SJSA1 (cell line): ENCODE data around the gene SERPINB7. TPM values are rescaled to one million over a fixed set of nuclear protein-coding genes. Genes with fewer than 3 reads are reported as not detected.
"Not testable (repeated sequence)": the region's sequence is repeated elsewhere in the genome, so short reads cannot be mapped to it uniquely, and the experiment has no call there.

Source experiments
- DNase-seq, 2 experiments: peaks; one replicate each; pipeline ENCODE4 v3.0.0-alpha.2; 2015 to 2020; ENCODE audit warnings: low spot score in 2 of 2, low read depth in 1 of 2
- H3K27ac ChIP-seq: fragments of 250-450 bp; sonication (Bioruptor Pico); 2 replicates; pipeline ENCODE4 v1.5.1; 2020; ENCODE audit warnings: mild to moderate bottlenecking, moderate library complexity
- H3K27me3 ChIP-seq: fragments of 250-450 bp; sonication (Bioruptor Pico); replicated peaks from 2 replicates; pipeline ENCODE4 v1.5.1; 2020; ENCODE audit warnings: mild to moderate bottlenecking, moderate library complexity
- H3K36me3 ChIP-seq: fragments of 250-450 bp; sonication (Bioruptor Pico); 2 replicates; pipeline ENCODE4 v1.5.1; 2020; ENCODE audit warnings: mild to moderate bottlenecking
- H3K4me1 ChIP-seq: fragments of 250-450 bp; sonication (Bioruptor Pico); replicated peaks from 2 replicates; pipeline ENCODE4 v1.6.1; 2021; ENCODE audit warnings: mild to moderate bottlenecking
- H3K4me3 ChIP-seq: fragments of 250-450 bp; sonication (Bioruptor Pico); 2 replicates; pipeline ENCODE4 v1.5.1; 2020; ENCODE audit warnings: mild to moderate bottlenecking
- H3K9me3 ChIP-seq: fragments of 250-450 bp; sonication (Bioruptor Pico); replicated peaks from 2 replicates; pipeline ENCODE4 v1.5.1; 2020; ENCODE audit warnings: mild to moderate bottlenecking
- total RNA-seq: library from RNA; depleted of rRNA; stranded (reverse); fragments of >200 nt; shearing (Covaris generic); gene quantifications from 2 replicates; pipeline ENCODE4 v1.2.3, GENCODE V29; 2014; rRNA removed

SERPINB7 gene
- 5.8 and 8.5 TPM in 2 replicates for total RNA-seq

DNA sequence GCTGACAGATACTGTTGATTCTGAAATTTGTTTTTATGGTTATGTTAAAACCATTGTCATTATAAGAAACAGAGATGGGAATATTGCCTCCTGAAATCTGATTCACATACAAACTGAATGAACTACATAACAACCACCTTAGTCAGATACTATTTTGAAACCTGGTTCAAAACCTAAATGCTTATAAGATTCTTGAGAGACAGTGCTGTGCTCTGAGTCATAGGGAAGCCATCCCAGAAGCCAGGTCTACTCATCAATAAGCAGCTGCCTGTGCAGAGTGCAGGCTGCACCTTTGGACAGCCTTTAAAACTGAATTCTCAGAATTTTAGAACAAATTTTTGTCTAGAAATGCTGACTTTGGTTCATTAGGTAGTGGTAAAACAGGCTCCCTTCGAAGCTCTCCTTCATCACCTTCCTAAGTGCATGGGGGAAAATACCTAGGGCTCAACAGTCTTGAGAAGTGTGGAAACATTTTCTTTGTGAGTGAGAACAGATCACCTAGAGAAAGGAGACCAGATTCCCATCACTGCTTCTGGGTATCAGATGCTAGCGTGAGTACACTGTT, at the start of gene SERPINB7:
Gene SERPINB7 (plus strand): TSS at position 253 of the 565 bp plus-strand sequence. CDS start 6,955 bp downstream, outside the sequence.
- peak; percentile 45 to 46 for DNase-seq
- Histone ChIP-seq H3K4me3 (no peak within 1 kb of the TSS), H3K27ac (peak within 1 kb of the TSS; percentile 79)

GRCh38 chr18:63725682-63726480, 49.3 kb upstream of the SERPINB7 start:
- H3K4me1 ChIP-seq: no peaks in the 10 kb centered on the region
- no peaks in the 10 kb centered on the region for H3K36me3 ChIP-seq
- no peak overlapping the region for H3K4me3 ChIP-seq
- H3K27me3 ChIP-seq: no peaks in the 10 kb centered on the region
- no peak overlapping the region for H3K27ac ChIP-seq
- no peak for DNase-seq
- H3K9me3 ChIP-seq: no peaks in the 10 kb centered on the region

More for the DNA sequence above, at the start of gene SERPINB7:
- H3K9me3 ChIP-seq: no peaks in the 10 kb centered on the region
- peaks cover 21% of the 10 kb centered on the region for H3K4me1 ChIP-seq
- no peaks in the 10 kb centered on the region for H3K36me3 ChIP-seq
- H3K27me3 ChIP-seq: no peaks in the 10 kb centered on the region

DNA sequence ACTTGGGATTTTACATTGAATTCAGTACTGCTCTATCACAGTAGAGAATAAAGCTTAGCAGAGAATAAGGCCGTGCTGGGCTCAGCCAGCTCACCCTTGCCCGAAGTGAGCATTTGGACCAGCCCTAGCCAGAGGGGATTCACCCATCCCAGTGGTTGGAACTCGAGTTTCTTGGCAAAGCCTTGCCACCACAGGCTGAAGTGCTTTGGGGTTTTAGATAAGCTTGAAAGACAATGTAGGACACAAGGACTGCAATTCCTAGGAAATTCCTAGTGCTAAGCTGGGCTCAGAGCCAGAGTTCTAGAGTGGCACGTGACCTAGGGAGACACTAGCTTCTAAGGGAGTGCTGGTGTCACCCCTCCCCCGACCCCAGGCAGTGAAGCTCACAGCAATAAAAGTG, 44.4 kb upstream of the SERPINB7 start:
- peak in 1 of 2 experiments; percentile 7 for DNase-seq
- Histone ChIP-seq H3K36me3 (no peaks in the 10 kb centered on the region), H3K27ac (no peak overlapping the region), H3K9me3 (no peaks in the 10 kb centered on the region), H3K4me3 (no peak overlapping the region), H3K4me1 (no peaks in the 10 kb centered on the region), H3K27me3 (no peaks in the 10 kb centered on the region)

GRCh38 chr18:63731215-63731614, 44.0 kb upstream of the SERPINB7 start:
- H3K9me3 ChIP-seq: no peaks in the 10 kb centered on the region
- no peaks in the 10 kb centered on the region for H3K27me3 ChIP-seq
- no peak overlapping the region for H3K4me3 ChIP-seq
- DNase-seq: no peak
- no peaks in the 10 kb centered on the region for H3K4me1 ChIP-seq
- no peak overlapping the region for H3K27ac ChIP-seq
- no peaks in the 10 kb centered on the region for H3K36me3 ChIP-seq

DNA sequence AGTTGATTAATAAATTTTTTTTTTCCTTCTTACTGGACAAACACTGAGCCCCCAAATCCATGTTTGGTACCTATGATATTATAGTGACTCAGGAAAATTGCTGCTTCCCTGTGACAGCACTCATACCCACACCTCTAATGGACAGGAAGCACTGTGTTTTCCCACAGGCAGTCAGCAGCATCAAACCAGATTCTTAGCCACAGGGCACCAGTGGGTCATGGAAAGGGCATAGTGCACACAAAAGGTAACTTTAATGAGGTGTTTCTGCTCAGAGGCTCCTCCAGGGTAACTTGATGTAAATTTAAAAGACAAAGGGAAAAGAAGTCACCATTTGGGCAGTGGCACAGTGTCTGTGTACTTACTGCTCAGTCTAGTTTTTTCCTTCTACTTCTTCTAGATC, 38.3 kb upstream of the SERPINB7 start:
- H3K4me3 ChIP-seq: no peak overlapping the region
- H3K9me3 ChIP-seq: no peaks in the 10 kb centered on the region
- no peaks in the 10 kb centered on the region for H3K36me3 ChIP-seq
- DNase-seq: no peak
- no peaks in the 10 kb centered on the region for H3K27me3 ChIP-seq
- H3K27ac ChIP-seq: no peak overlapping the region
- no peaks in the 10 kb centered on the region for H3K4me1 ChIP-seq

- H3K27ac ChIP-seq: no peak overlapping the region
- no peak overlapping the region for H3K4me3 ChIP-seq
- H3K36me3 ChIP-seq: no peaks in the 10 kb centered on the region
- no peaks in the 10 kb centered on the region for H3K4me1 ChIP-seq
- DNase-seq: no peak
- no peaks in the 10 kb centered on the region for H3K9me3 ChIP-seq
- H3K27me3 ChIP-seq: no peaks in the 10 kb centered on the region
These were observed 33.4 kb upstream of the SERPINB7 start for GRCh38 chr18:63741769-63742168.

- H3K4me1 ChIP-seq: no peaks in the 10 kb centered on the region
- H3K27ac ChIP-seq: no peak overlapping the region
- H3K9me3 ChIP-seq: no peaks in the 10 kb centered on the region
- H3K36me3 ChIP-seq: no peaks in the 10 kb centered on the region
- no peak overlapping the region for H3K4me3 ChIP-seq
- H3K27me3 ChIP-seq: no peaks in the 10 kb centered on the region
- no peak for DNase-seq
These were observed 28.2 kb upstream of the SERPINB7 start for GRCh38 chr18:63747006-63747405.

GRCh38 chr18:63749489-63749888, 25.7 kb upstream of the SERPINB7 start:
- no peaks in the 10 kb centered on the region for H3K36me3 ChIP-seq
- H3K27ac ChIP-seq: no peak overlapping the region
- H3K4me3 ChIP-seq: no peak overlapping the region
- H3K9me3 ChIP-seq: no peaks in the 10 kb centered on the region
- H3K4me1 ChIP-seq: no peaks in the 10 kb centered on the region
- no peak for DNase-seq
- H3K27me3 ChIP-seq: no peaks in the 10 kb centered on the region

DNA sequence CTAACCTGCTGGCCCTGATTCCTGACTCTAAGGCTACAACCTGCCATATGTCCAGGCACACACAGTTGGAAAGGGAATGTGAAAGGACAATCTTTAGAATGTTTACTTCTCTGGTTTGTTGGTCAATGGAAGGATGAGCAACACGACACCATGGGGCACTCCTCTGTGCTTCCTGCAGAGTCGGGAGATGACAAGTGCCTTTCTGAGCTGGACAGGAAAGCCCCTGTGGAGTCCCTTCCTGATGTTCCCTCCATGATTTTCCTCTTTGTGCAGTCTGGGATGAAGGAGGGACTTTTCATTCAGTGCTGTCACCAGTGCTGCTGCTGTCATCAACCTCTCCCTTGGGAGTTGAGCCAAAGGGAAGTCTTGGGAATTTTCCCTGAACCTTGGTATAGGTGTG, 22.6 kb upstream of the SERPINB7 start:
- no peaks in the 10 kb centered on the region for H3K36me3 ChIP-seq
- DNase-seq: no peak
- H3K4me1 ChIP-seq: no peaks in the 10 kb centered on the region
- no peaks in the 10 kb centered on the region for H3K27me3 ChIP-seq
- H3K9me3 ChIP-seq: no peaks in the 10 kb centered on the region
- H3K4me3 ChIP-seq: no peak overlapping the region
- no peak overlapping the region for H3K27ac ChIP-seq

DNA sequence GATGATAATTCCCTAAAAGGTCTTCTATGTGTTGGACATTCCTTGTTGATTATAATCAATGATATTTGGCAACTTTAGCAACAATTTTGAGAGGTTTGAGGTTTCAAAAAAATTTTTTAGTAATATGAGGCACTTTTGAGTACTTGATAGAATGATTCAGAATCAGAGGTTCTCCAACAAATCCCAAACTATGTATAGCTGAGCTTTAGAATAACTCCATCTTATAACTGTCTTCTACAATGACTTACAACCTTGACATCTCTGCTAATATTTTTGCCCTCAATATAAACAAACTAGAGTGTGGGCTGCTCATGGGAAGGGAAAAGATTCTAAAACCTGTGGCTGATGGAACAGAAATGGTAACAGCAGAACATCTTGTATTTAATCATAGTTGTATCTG, 21.5 kb upstream of the SERPINB7 start:
- no peaks in the 10 kb centered on the region for H3K4me1 ChIP-seq
- H3K4me3 ChIP-seq: no peak overlapping the region
- H3K36me3 ChIP-seq: no peaks in the 10 kb centered on the region
- DNase-seq: no peak
- H3K27ac ChIP-seq: no peak overlapping the region
- H3K27me3 ChIP-seq: no peaks in the 10 kb centered on the region
- H3K9me3 ChIP-seq: no peaks in the 10 kb centered on the region

GRCh38 chr18:63757541-63757940, 17.7 kb upstream of the SERPINB7 start:
- Histone ChIP-seq H3K27me3 (no peaks in the 10 kb centered on the region), H3K27ac (no peak overlapping the region), H3K36me3 (no peaks in the 10 kb centered on the region), H3K4me3 (no peak overlapping the region), H3K9me3 (no peaks in the 10 kb centered on the region), H3K4me1 (no peaks in the 10 kb centered on the region)
- DNase-seq: no peak

DNA sequence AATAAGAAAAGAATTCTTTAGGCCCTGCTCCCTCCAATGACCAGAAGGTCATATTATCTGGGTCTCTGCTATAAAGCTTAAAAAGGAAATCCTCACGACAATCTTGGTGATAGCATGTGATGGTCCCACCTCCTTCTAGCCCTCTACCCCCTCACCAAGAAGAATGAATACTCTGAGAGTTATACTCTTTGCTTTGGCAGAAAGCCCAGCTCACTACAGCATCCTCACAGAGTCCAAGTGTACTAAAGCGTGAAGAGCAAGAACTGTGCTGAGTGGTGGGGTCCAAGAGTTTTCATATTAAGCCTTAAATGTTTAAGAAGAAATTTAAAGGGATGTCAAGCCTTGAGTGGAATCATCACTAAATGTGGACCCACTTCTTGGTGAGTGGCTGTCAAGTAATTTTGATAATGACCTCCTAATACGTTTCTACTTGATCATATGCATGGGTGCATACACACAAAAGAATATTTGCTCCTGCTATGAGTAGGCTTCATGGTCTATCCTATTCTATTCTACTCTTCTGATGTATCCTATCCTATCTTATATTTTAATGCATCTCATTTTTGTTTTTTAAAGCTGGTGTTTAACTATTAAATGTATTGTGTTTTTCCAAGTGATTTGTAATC, 16.5 kb upstream of the SERPINB7 start:
- no peak for DNase-seq

GRCh38 chr18:63759786-63760185, 15.4 kb upstream of the SERPINB7 start:
- not testable (repeated sequence) for DNase-seq, H3K4me1 ChIP-seq, H3K4me3 ChIP-seq, H3K36me3 ChIP-seq, H3K9me3 ChIP-seq, H3K27ac ChIP-seq, H3K27me3 ChIP-seq

More for the DNA sequence above, 16.5 kb upstream of the SERPINB7 start:
- Histone ChIP-seq H3K36me3 (no peaks in the 10 kb centered on the region), H3K27me3 (no peaks in the 10 kb centered on the region), H3K4me3 (no peak overlapping the region), H3K9me3 (no peaks in the 10 kb centered on the region), H3K27ac (no peak overlapping the region), H3K4me1 (no peaks in the 10 kb centered on the region)

GRCh38 chr18:63762518-63762917, 12.7 kb upstream of the SERPINB7 start:
- no peak overlapping the region for H3K27ac ChIP-seq
- no peaks in the 10 kb centered on the region for H3K36me3 ChIP-seq
- H3K4me3 ChIP-seq: no peak overlapping the region
- no peaks in the 10 kb centered on the region for H3K4me1 ChIP-seq
- DNase-seq: no peak
- no peaks in the 10 kb centered on the region for H3K27me3 ChIP-seq
- no peaks in the 10 kb centered on the region for H3K9me3 ChIP-seq
